ENCODE results near the gene HINT3.
"Not testable (repeated sequence)": the region's sequence is repeated elsewhere in the genome, so short reads cannot be mapped to it uniquely, and the experiment has no call there.

HINT3 gene

DNA sequence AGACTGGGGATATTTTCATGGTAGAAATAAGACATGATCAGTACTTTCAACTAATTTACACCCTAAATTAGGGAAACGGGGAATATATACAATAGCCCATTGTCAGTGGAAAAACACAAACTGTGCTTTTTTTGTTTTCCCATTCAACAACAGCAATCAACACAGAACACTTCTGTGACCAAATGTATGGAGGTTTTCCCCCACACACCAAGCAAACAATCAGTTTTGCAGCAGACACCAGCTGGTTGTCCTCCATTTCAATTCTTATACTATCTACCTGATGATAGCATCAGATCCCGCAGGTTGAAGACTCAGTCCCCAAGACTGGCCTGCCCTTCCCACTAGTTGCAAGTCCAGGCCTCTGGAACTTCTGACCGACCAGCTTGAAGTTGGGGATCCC is 4.5 kb downstream of the HINT3 start:
- DNase-seq (ENCODE audit: low read depth) = no peak
- H3K4me3 ChIP-seq (ENCODE audit: low read depth, low read length) = no peak overlapping the region
- TF ChIP-seq, protein P1, sequence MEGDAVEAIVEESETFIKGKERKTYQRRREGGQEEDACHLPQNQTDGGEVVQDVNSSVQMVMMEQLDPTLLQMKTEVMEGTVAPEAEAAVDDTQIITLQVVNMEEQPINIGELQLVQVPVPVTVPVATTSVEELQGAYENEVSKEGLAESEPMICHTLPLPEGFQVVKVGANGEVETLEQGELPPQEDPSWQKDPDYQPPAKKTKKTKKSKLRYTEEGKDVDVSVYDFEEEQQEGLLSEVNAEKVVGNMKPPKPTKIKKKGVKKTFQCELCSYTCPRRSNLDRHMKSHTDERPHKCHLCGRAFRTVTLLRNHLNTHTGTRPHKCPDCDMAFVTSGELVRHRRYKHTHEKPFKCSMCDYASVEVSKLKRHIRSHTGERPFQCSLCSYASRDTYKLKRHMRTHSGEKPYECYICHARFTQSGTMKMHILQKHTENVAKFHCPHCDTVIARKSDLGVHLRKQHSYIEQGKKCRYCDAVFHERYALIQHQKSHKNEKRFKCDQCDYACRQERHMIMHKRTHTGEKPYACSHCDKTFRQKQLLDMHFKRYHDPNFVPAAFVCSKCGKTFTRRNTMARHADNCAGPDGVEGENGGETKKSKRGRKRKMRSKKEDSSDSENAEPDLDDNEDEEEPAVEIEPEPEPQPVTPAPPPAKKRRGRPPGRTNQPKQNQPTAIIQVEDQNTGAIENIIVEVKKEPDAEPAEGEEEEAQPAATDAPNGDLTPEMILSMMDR (IDR thresholded peaks at IDR 0.05; ENCODE audit: control insufficient read depth, extremely low read depth, insufficient read depth) = no peak

DNA sequence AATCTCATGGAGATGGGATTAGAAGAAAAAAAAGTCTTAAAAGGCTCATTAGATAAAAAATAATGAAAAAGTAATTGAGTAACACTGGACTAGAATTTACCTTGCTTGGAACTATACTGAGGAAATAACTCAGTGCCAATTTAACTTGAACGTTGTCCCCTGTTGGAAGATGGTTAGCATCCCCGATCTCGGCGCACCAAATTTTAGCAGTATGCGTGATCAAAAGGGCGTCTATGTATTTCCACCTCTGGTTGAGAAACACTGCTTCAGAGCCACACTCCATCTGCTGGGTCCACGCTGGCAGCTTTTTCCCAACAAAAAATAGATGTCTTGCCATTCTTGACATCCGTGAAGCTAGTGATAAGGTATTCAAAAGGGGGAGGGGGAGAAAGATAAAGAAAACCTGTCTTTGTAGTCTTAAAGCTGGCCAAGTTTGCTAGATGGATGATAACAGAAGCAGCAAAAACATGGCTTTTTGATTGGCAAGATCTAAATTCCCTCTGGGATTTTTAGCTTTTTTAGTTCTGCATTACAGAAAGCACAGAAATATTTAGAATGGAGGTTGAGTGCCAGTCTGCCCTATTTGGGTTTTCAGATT is 6.4 kb downstream of the HINT3 start:
- H3K4me3 ChIP-seq (ENCODE audit: low read depth, low read length) = no peak overlapping the region
- TF ChIP-seq, protein P1 (IDR thresholded peaks at IDR 0.05; ENCODE audit: control insufficient read depth, extremely low read depth, insufficient read depth) = no peak
- no peak for DNase-seq (ENCODE audit: low read depth)

GRCh38 chr6:125963817-125964216 is 7.2 kb downstream of the HINT3 start:
- no peak overlapping the region for H3K4me3 ChIP-seq (ENCODE audit: low read depth, low read length)
- TF ChIP-seq, protein P1 (IDR thresholded peaks at IDR 0.05; ENCODE audit: control insufficient read depth, extremely low read depth, insufficient read depth) = no peak
- DNase-seq (ENCODE audit: low read depth) = no peak

DNA sequence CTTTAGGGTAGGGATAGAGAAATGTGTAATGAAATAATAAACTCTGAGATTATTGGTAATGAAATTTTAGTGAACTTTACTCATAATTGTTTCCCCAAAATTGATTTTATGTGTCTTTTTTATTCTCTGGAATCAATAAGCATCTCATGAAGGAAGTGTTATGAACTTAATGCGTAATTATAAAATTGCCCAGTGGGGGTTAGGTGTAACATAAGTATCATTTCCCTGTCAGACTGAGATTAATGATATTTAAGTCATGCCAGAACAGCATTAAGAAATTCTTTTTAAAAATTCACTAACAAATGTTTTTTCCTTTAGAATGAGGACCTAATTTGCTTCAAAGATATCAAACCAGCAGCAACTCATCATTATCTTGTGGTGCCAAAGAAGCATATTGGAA is 10.0 kb downstream of the HINT3 start:
- no peak for DNase-seq (ENCODE audit: low read depth)
- no peak overlapping the region for H3K4me3 ChIP-seq (ENCODE audit: low read depth, low read length)
- TF ChIP-seq, protein P1 (IDR thresholded peaks at IDR 0.05; ENCODE audit: control insufficient read depth, extremely low read depth, insufficient read depth) = no peak

DNA sequence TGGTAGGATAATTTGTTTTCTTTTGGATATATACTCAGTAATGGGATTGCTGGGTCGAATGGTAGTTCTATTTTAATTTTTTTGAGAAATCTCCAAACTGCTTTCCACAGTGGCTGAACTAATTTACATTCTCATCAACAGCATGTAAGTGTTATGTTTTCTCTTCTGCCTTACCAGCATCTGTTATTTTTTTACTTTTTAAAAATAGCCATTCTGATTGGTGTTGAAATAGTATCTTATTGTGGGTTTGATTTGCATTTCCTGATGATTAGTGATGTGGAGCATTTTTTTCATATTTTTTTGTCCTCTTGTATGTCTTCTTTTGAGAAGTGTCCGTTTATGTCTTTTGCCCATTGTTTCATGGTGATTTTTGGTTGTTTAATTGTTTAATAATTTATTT is 11.9 kb downstream of the HINT3 start:
- no peak for DNase-seq (ENCODE audit: low read depth)
- H3K4me3 ChIP-seq (ENCODE audit: low read depth, low read length) = no peak overlapping the region
- TF ChIP-seq, protein P1 (IDR thresholded peaks at IDR 0.05; ENCODE audit: control insufficient read depth, extremely low read depth, insufficient read depth) = no peak

- TF ChIP-seq, protein P1 (IDR thresholded peaks at IDR 0.05; ENCODE audit: control insufficient read depth, extremely low read depth, insufficient read depth) = no peak
- DNase-seq (ENCODE audit: low read depth) = no peak
- no peak overlapping the region for H3K4me3 ChIP-seq (ENCODE audit: low read depth, low read length)
These were observed 14.2 kb downstream of the HINT3 start for GRCh38 chr6:125970760-125971159.

- DNase-seq (ENCODE audit: low read depth); H3K4me3 ChIP-seq (ENCODE audit: low read depth, low read length): not testable (repeated sequence)
These were observed 15.9 kb downstream of the HINT3 start for GRCh38 chr6:125972478-125972877.

All from LNCaP clone FGC (cell line).